ENCODE data around the gene ZNF664. TPM values are rescaled to one million over a fixed set of nuclear protein-coding genes. Genes with fewer than 3 reads are reported as not detected.

The ZNF664 gene
- total and polyA plus RNA-seq, 10 donors = 12.0 to 53.4 (median 41.7) TPM

DNA sequence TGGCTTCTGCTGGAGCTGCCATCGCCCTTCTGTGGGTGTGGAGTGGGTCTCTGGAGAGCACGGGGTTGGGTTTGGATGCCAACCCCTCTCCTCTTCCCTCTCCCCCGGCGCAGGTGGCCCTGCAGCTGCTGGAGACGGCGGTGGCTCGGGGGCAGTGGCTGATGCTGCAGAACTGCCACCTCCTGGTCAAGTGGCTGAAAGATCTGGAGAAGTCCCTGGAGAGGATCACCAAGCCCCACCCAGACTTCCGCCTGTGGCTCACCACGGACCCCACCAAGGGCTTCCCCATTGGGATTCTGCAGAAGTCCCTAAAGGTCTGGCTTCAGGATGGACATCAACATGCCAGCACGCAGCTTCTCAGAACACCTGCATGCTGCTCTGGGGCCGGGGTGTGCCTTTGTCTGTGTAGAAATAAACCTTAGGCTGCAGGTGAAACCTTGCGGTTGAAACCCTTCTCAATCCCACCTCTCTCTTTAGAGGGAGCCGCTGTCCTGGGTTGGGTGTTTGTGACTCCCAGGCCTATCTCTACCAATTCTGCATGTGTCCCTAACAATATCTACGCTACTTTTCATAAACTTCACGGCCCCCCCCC is 44.6 kb upstream of the ZNF664 start:
- DNase-seq = no peak
- WGBS, 5 donors = 56 to 75% (median 69%) methylated on average over 13 to 15 of the region's 15 CpGs
- Histone ChIP-seq H3K9me3 (no peaks in the 10 kb centered on the region), H3K4me3 (no peak overlapping the region), H3K27me3 (replicated peaks in 1 of 7) (peaks cover 0 to 20% (median 0%) of the 10 kb centered on the region in 7 donors), H3K27ac (no peak overlapping the region), H3K36me3 (no peaks in the 10 kb centered on the region), H3K4me1 (peaks cover 0 to 8% (median 0%) of the 10 kb centered on the region in 6 donors)
- TF ChIP-seq, protein P1, sequence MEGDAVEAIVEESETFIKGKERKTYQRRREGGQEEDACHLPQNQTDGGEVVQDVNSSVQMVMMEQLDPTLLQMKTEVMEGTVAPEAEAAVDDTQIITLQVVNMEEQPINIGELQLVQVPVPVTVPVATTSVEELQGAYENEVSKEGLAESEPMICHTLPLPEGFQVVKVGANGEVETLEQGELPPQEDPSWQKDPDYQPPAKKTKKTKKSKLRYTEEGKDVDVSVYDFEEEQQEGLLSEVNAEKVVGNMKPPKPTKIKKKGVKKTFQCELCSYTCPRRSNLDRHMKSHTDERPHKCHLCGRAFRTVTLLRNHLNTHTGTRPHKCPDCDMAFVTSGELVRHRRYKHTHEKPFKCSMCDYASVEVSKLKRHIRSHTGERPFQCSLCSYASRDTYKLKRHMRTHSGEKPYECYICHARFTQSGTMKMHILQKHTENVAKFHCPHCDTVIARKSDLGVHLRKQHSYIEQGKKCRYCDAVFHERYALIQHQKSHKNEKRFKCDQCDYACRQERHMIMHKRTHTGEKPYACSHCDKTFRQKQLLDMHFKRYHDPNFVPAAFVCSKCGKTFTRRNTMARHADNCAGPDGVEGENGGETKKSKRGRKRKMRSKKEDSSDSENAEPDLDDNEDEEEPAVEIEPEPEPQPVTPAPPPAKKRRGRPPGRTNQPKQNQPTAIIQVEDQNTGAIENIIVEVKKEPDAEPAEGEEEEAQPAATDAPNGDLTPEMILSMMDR (IDR thresholded peaks at IDR 0.05 in 8 of 11, conservative IDR thresholded peaks at IDR 0.05 in 3 of 11) = no peak
- TF ChIP-seq POLR2AphosphoS5 (IDR thresholded peaks at IDR 0.05) (no peak), POLR2A (IDR thresholded peaks at IDR 0.05) (no peak)
- intact Hi-C loops (cut with DNase I; ENCODE audit: low total_unique reads) = no loop called here

DNA sequence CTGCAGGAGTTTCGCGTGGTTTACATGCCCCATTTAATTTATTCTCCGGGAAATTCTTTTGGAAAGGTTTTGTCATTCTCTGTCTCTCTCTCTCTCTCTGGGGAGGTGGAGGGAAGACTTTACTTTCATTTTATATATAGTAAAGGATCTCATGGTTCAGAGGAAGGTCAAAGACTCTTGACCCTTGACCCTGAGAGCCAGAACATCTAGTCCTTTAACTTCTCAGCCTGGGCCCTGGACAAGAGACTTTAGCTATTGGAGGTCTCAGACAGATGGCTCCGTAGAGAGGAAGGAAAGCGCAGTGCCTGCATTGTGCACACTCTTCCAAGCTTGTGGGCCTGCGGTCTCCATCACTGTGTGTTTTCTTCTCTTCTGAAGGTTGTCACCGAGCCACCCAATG is 44.1 kb upstream of the ZNF664 start:
- 81 to 88% (median 84%) methylated on average over 7 of the region's 7 CpGs for WGBS, 5 donors
- no peak overlapping the region for H3K4me3 ChIP-seq
- H3K9me3 ChIP-seq = no peaks in the 10 kb centered on the region
- intact Hi-C loops (cut with DNase I; ENCODE audit: low total_unique reads) = no loop called here
- no peak overlapping the region for H3K27ac ChIP-seq
- TF ChIP-seq POLR2AphosphoS5 (IDR thresholded peaks at IDR 0.05) = no peak
- TF ChIP-seq, protein P1 (IDR thresholded peaks at IDR 0.05 in 8 of 11, conservative IDR thresholded peaks at IDR 0.05 in 3 of 11) = no peak
- no peak for TF ChIP-seq POLR2A (IDR thresholded peaks at IDR 0.05)
- peaks cover 0 to under 1% (median 0%) of the 10 kb centered on the region in 6 donors for H3K36me3 ChIP-seq
- peaks cover 0 to 8% (median 0%) of the 10 kb centered on the region in 6 donors for H3K4me1 ChIP-seq
- H3K27me3 ChIP-seq (replicated peaks in 1 of 7) = peaks cover 0 to 20% (median 0%) of the 10 kb centered on the region in 7 donors
- DNase-seq = no peak

DNA sequence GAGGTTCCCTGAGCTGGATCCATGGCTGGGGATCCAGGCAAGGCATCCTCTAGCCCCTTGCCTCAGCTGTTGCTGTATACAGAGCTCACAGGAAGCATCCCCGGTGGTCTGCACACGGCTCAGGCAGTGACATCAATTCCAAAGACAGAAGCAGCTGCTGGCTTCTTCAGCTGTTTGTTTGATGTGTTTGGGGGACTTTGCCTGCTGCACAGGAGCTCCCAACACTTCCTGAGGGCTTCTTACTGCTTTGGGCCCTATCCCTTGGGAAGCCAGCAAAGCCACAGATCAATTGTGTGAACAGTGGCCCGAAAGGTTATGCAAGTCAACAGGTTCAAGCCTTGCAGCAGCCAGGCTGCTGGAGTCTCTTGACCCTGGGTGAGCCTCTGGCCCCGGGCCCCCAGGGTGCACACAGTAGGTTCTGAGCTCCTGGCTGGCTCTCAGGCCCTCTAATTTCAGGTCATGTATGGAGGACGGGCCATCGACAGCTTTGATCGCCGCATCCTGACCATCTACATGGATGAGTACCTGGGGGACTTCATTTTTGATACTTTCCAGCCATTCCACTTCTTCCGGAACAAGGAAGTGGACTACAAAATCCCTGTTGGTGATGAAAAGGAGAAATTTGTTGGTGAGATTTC is 43.0 kb upstream of the ZNF664 start:
- TF ChIP-seq POLR2A (IDR thresholded peaks at IDR 0.05) (no peak), POLR2AphosphoS5 (IDR thresholded peaks at IDR 0.05) (no peak)
- TF ChIP-seq, protein P1 (IDR thresholded peaks at IDR 0.05 in 8 of 11, conservative IDR thresholded peaks at IDR 0.05 in 3 of 11) = no peak
- 79 to 90% (median 84%) methylated on average over 7 to 9 of the region's 9 CpGs for WGBS, 5 donors
- H3K4me1 ChIP-seq = peaks cover 0 to 8% (median 0%) of the 10 kb centered on the region in 6 donors
- intact Hi-C loops (cut with DNase I; ENCODE audit: low total_unique reads) = no loop called here
- DNase-seq = no peak
- H3K27ac ChIP-seq = no peak overlapping the region
- H3K36me3 ChIP-seq = peaks cover 0 to 12% (median 0%) of the 10 kb centered on the region in 6 donors
- H3K9me3 ChIP-seq = no peaks in the 10 kb centered on the region
- H3K4me3 ChIP-seq = no peak overlapping the region
- peaks cover 0 to 20% (median 0%) of the 10 kb centered on the region in 7 donors for H3K27me3 ChIP-seq (replicated peaks in 1 of 7)

DNA sequence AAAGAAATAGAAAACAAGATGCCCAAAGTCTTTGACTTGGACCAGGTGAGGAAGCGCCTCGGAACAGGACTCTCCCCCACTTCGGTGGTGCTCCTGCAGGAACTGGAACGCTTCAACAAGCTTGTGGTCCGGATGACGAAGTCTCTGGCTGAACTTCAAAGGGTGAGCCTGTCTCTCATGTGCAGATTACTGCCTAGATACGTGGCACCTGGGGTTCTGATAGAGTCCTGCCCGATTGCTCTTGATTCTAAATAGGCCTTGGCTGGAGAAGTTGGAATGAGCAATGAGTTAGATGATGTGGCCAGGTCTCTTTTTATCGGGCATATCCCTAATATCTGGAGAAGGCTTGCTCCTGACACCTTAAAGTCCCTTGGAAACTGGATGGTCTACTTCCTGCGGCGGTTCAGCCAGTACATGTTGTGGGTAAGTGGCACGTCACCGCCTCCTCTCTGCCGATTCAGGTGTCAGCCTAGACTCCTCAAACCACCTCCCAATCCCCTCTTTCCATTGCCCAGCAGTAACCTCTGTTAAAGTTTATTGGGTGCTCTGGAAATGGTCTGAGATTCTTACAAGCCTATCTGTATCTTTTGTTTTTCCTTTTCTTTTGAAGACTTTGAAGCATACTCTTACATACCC is 41.2 kb upstream of the ZNF664 start:
- Histone ChIP-seq H3K27ac (no peak overlapping the region), H3K9me3 (no peaks in the 10 kb centered on the region), H3K4me3 (no peak overlapping the region), H3K27me3 (replicated peaks in 1 of 7) (peaks cover 0 to 14% (median 0%) of the 10 kb centered on the region in 7 donors), H3K4me1 (peaks cover 0 to 8% (median 0%) of the 10 kb centered on the region in 6 donors), H3K36me3 (peaks cover 0 to 28% (median 7%) of the 10 kb centered on the region in 6 donors)
- TF ChIP-seq, protein P1 (IDR thresholded peaks at IDR 0.05 in 8 of 11, conservative IDR thresholded peaks at IDR 0.05 in 3 of 11) = no peak
- TF ChIP-seq POLR2A (IDR thresholded peaks at IDR 0.05) = no peak
- no peak for TF ChIP-seq POLR2AphosphoS5 (IDR thresholded peaks at IDR 0.05)
- intact Hi-C loops (cut with DNase I; ENCODE audit: low total_unique reads) = no loop called here
- no peak for DNase-seq
- 78 to 89% (median 85%) methylated on average over 14 of the region's 14 CpGs for WGBS, 5 donors

Data from spleen (tissue), 11 donors.